Fibroblast of pulmonary artery (primary cell): ENCODE measurements around the gene SOX18.

Experiments
- DNase-seq: peaks from one replicate; pipeline ENCODE4 v3.0.0-alpha.2; 2010; ENCODE audit warnings: low read depth
- H3K4me3 ChIP-seq: replicated peaks from 2 replicates; pipeline ENCODE4 v1.5.1; 2011; ENCODE audit warnings: low read depth, mild to moderate bottlenecking, control low read depth, low read length, moderate library complexity
- CTCF ChIP-seq: IDR thresholded peaks from 2 replicates; pipeline ENCODE4 v1.5.1; 2011; ENCODE audit warnings: mild to moderate bottlenecking, control low read depth, low read length, inconsistent platforms; ENCODE audit errors: missing control alignments

The SOX18 gene

GRCh38 chr20:64050261-64051032, 1.0 kb upstream of the SOX18 start:
- H3K4me3 ChIP-seq: no peak overlapping the region
- no peak for TF ChIP-seq CTCF
- no peak for DNase-seq

- no peak for DNase-seq
- H3K4me3 ChIP-seq: no peak overlapping the region
- no peak for TF ChIP-seq CTCF
Observed at GRCh38 chr20:64049878-64050260, 430 bp upstream of the SOX18 start.

- no peak for DNase-seq
- TF ChIP-seq CTCF: no peak
- H3K4me3 ChIP-seq: peak overlapping the region; percentile 34
Observed at GRCh38 chr20:64048402-64049044, 916 bp downstream of the SOX18 start.

GRCh38 chr20:64047968-64048401, 1.5 kb downstream of the SOX18 start:
- H3K4me3 ChIP-seq: peak overlapping the region; percentile 30
- no peak for DNase-seq
- TF ChIP-seq CTCF: no peak

- DNase-seq: no peak
- TF ChIP-seq CTCF: no peak
- no peak overlapping the region for H3K4me3 ChIP-seq
Observed at GRCh38 chr20:64047046-64047389, 2.4 kb downstream of the SOX18 start.

- TF ChIP-seq CTCF: no peak
- DNase-seq: no peak
Observed at GRCh38 chr20:64045346-64046011, 4.0 kb downstream of the SOX18 start.

More at GRCh38 chr20:64045346-64046011, 4.0 kb downstream of the SOX18 start:
- H3K4me3 ChIP-seq: no peak overlapping the region
